Activated T-cell treated with anti-CD3 and anti-CD28 coated beads for 1 hour (primary cell): ENCODE results near the gene COPS3.
"Not testable (repeated sequence)": the region's sequence is repeated elsewhere in the genome, so short reads cannot be mapped to it uniquely, and the experiment has no call there.

Experiments
- DNase-seq: peaks from one replicate; pipeline ENCODE4 v3.0.0-alpha.2; 2020; ENCODE audit warnings: low read depth

COPS3 gene

DNA sequence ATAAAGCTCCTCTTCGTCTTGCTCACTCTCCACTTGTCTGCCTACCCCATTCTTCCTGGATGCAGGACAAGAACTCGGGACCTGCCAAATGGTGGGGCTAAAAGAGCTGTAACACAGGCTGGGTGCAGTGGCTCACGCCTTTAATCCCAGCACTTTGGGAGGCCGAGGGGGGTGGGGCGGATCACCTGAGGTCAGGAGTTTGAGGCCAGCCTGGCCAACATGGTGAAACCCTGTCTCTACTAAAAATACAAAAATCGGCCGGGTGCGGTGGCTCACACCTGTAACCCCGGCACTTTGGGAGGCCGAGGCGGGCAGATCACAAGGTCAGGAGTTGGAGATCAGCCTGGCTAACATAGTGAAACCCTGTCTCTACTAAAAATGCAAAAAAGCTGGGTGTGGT is 20.6 kb upstream of the COPS3 start:
- not testable (repeated sequence) for DNase-seq

GRCh38 chr17:17300624-17301568 is 19.9 kb upstream of the COPS3 start:
- peak; percentile 33 for DNase-seq

GRCh38 chr17:17298108-17298507 is 17.1 kb upstream of the COPS3 start:
- no peak for DNase-seq

DNA sequence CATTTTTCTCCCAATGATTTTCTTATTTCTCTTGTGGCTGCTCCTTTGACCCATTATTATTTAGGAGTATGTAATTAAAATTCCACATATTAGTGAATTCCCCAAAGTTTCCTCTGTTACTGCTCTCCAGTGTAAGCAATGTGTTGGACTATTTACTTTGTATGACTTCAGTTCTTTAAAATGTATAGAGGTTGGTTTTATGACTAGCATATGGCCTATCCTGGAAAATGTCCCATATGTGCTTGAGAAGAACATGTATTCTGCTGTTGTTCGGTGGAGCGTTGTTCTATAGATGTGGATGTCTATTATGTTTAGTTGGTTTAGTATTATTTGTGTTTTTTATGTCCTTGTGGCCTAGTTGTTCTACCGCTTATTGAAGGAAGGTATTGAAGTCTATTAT is 16.2 kb upstream of the COPS3 start:
- DNase-seq: no peak

- DNase-seq: no peak
Measured at GRCh38 chr17:17295141-17295540, 14.1 kb upstream of the COPS3 start.

DNA sequence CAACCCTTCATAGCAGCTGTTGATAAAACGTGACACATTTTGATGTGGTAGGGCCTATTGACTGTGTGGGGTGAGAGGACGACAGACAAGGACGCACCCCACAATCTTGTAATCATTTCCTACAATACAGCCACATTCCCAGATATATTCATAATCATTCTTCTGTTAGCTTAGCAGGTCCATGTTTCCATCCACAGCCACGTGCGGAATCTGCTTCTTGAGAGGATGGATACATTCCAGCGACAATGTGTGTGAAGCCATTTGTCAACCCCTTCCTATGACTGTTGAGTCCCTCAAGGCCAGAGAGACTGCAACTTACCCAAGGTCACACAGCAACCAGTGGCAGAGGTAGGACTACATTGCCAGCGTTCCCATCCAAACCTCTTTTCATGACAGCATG is 8.7 kb upstream of the COPS3 start:
- no peak for DNase-seq

GRCh38 chr17:17289086-17289485 is 8.0 kb upstream of the COPS3 start:
- no peak for DNase-seq

DNA sequence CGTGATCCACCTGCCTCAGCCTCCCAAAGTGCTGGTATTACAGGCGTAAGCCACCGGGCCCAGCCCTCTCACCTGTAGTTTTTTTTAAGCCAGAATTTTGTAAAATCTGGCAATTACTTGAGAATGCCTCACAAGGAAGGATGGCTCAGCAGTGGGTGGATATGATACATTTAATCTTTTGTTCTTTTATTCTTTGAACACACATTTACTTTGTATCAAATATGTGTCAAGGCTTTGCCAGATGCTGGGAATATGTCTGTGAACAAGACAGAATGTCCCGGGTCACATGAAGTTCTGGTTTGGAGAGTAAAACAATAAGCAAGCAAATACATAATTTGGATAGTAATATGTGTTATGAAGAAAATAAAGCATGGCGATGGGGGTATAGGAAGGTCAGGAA is 4.9 kb upstream of the COPS3 start:
- DNase-seq: no peak

- DNase-seq: no peak
Measured at GRCh38 chr17:17279316-17279715, 1.7 kb downstream of the COPS3 start.

DNA sequence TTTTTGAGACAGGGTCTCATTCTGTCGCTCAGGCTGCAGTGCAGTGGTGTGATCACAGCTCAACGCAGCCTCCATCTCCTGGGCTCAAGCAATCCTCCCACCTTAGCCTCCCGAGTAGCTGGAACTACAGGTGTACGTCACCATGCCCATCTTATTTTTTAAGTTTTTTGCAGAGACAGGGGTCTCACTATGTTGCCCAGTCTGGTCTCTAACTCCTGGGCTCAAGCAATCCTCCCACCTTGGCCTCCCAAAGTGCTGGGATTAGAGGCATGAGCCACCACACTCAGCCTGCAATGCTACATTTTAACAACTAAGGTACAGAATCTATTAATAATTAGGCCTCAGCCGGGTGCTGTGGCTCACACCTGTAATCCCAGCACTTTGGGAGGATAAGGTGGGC is 3.6 kb downstream of the COPS3 start:
- DNase-seq: not testable (repeated sequence)

DNA sequence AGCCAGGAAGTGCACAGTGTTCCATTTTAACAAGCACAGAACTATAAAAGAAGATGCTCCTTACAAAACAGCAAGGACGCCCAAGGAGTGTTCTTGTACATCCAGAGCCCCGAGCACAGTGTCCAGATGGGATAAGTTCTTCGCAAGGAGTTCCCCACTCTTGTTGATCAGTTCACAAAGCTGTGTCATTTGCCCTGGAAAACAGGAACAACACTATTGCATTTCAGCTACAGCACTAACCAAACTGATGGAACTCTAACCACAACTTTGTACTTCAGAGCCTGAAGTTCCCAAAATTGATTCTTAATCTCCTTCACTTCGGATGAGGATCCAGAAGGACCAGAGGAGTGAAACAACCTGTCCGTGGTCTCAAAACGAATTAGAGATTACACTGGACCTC is 5.1 kb downstream of the COPS3 start:
- no peak for DNase-seq

DNA sequence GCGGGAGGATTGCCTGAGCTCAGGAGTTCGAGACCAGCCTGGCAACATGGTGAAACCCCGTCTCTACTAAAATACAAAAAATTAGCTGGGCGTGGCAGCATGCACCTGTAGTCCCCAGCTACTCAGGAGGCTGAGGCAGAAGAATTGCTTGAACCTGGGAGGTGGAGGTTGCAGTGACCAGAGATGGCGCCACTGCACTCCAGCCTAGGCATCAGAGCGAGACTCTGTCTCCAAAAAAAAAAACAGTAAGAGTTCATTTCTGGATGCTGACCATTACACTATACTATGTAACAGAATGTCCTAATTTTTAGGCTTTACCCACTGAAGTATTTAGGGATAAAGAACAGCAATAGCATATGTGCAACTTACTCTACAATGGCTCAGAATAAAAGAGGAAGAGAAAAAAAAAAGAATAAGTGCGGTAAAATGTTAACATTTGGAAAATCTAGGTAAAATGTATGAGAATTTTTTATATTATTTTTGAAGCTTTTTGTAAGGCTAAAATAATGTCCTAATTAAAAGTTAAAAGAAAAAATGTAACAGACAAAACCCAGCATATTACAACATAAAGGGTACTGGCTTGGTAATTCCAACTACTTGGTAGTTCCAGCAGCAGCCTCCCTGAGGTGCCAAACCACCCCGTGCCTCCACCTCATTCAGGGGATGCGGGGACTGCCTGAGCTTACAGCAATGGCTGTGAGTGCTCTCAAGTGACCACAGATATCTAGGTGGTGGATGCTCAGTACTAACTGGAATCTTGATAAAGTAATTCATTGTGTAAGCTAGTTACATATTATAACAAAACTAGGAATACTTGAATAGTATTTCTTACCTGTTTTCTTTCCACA is 10.9 kb downstream of the COPS3 start:
- no peak for DNase-seq

DNA sequence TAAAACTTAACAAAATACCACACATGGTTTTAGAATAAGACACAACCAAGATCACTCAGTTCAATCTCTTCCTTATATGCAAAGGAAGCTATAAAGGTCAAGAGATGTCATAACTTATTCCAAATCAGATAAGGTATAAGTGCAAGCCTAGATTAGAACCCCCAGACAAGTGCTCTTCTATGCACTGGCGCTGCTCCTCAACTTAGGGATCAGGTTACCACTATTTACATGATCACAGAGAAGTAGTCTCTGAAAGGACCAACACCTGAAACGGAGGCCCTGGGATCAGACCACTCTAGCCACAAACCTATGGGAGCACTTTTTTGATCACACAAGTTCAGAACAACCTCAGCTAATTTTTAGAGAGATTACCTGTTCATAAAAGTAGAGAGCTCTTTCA is 16.6 kb downstream of the COPS3 start:
- no peak for DNase-seq

DNA sequence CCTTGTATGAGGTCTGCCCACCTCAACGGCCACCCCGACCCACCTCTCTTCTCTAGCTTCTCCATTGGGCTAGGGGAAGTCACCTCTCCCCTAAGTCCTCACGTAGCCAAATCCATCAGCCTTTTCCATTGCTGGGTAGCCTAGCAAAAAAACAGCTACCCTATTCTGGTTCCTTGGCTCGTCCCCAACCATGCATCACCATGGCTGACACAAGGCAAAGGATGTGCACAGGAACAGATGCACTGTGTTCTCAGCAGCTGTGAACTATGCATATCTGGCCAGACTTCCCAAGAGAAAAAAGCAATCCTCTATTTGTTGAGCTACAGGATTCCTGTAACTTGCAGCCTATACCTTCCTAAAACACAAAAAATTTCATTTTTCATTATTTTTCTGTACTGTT is 22.0 kb downstream of the COPS3 start:
- no peak for DNase-seq

GRCh38 chr17:17258011-17258410 is 23.0 kb downstream of the COPS3 start:
- no peak for DNase-seq

GRCh38 chr17:17256316-17256715 is 24.7 kb downstream of the COPS3 start:
- DNase-seq: no peak

DNA sequence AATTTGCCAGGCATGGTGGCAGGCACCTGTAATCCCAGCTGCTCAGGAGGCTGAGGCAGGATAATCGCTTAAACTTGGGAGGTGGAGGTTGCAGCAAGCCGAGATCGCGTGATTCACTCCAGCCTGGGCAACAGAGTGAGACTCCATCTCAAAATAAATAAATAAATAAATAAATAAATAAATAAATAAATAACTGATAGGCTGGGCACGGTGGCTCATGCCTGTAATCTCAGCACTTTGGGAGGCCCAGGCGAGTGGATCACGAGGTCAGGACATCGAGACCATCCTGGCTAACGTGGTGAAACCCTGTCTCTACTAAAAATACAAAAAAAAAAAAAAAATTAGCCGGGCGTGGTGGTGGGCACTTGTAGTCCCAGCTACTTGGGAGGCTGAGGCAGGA is 25.4 kb downstream of the COPS3 start:
- not testable (repeated sequence) for DNase-seq

DNA sequence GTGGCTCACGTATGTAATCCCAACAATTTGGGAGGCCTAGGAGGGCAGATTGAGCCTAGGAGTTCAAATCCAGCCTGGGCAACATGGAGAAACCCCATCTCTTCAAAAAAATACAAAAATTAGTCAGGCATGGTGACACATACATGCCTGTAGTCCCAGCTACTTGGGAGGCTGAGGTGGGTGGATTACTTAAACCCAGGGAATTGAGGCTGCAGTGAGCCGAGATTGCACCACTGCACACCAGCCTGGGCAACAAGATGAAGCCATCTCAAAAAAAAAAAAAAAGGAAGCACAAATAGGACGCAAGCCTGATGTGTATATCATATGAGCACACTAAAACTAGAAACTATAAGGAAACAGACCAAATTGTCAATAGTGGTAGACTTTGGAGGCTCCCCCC is 27.0 kb downstream of the COPS3 start:
- DNase-seq: no peak

DNA sequence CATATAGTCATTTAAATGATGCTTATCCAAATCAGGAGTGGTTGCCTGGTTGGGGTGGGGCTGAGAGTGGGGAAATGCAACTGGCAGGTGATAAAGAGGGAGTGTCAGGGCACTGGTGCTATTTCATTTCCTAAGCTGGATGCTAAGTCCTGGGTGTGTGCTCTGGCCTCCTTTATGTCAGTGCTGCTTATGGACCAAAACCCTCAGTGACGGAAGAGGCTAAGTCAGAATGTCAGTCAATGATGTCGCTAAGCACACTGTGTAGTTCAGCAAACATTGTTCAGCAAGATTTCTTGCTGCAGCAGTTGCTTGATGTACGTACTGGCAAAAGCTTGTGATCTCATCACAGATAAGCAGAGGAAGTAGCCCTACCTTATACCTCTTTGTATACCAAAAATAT is 27.6 kb downstream of the COPS3 start:
- DNase-seq: no peak

DNA sequence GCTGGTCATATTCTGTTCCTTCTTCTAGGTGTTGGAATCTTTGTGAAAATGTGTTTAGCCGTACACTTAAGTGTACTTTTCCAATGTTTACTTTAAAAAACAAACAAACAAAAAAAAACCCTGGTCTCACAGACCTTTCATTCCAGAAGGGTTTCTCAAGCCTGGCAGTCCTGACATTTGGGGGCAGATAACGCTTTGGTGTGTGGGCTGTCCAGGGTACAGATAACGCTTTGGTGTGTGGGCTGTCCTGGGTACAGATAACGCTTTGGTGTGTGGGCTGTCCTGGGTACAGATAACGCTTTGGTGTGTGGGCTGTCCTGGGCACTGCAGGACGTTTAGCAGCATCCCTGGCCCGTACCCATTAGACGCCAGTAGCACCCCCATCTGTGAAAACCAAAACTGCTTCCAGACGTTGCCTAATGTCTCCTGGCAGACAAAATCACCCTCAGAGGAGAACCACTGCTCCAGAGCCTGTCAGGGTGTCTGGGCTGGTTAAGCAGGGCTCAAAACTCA is 28.8 kb downstream of the COPS3 start:
- DNase-seq: no peak

DNA sequence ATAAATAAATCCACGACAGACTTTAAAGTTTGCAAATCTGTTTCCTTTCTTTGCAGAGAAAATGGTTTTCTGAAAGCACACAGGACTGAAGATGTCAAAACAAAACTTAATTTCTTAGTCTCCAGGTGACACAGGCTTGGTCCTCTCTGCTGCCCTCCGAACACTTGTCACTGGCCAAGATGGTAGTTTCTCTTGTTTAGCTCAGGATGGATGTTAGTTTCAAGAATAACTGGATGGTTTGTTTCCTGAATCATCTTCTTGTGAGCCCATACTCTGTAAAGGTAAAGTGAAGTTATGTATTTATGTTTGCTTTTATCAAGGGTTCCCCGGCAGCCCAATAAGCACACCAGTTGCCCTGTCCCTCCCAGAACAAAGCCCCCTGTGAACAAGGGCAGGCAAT is 34.2 kb downstream of the COPS3 start:
- DNase-seq: no peak

GRCh38 chr17:17243163-17243562 is 37.9 kb downstream of the COPS3 start:
- no peak for DNase-seq

- no peak for DNase-seq
Measured at GRCh38 chr17:17242246-17242645, 38.8 kb downstream of the COPS3 start.
